GM12801 (cell line): ENCODE data around the gene HERC4.

ENCODE experiments used
- CTCF ChIP-seq: IDR thresholded peaks from one replicate; pipeline ENCODE4 v1.5.1; 2011; ENCODE audit warnings: control low read depth; ENCODE audit not compliant: insufficient read length; ENCODE audit errors: extremely low read depth

Gene HERC4

GRCh38 chr10:67921065-67921464, 154.0 kb downstream of the HERC4 start:
- TF ChIP-seq CTCF, result no peak

- TF ChIP-seq CTCF, result no peak
Observed at GRCh38 chr10:67917679-67918078, 157.4 kb downstream of the HERC4 start.

- no peak for TF ChIP-seq CTCF
Observed at GRCh38 chr10:67917169-67917568, 157.9 kb downstream of the HERC4 start.

GRCh38 chr10:67914777-67915340, 160.2 kb downstream of the HERC4 start:
- no peak for TF ChIP-seq CTCF

- TF ChIP-seq CTCF, result no peak
Observed at GRCh38 chr10:67912331-67912946, 162.6 kb downstream of the HERC4 start.

GRCh38 chr10:67903581-67903980, 171.5 kb downstream of the HERC4 start:
- TF ChIP-seq CTCF, result no peak

GRCh38 chr10:67893637-67894036, 181.4 kb downstream of the HERC4 start:
- TF ChIP-seq CTCF, result no peak
